Esophagus squamous epithelium (tissue), 5 donors: ENCODE results near the gene TGFBR3. TPM values are rescaled to one million over a fixed set of nuclear protein-coding genes. Genes with fewer than 3 reads are reported as not detected.

Experiments used
- DNase-seq: peaks from one replicate; lab custom pipeline; 2025; lab: John Stamatoyannopoulos, UW
- H3K27ac ChIP-seq, 4 donors: fragments of 200-600 bp; sonication (generic); one replicate each; pipeline ENCODE4 v1.5.1; 2016 to 2019; ENCODE audit warnings: mild to moderate bottlenecking in 1 of 4
- H3K27me3 ChIP-seq, 4 donors: fragments of 200-600 bp; sonication (generic); 1 replicate in 3 of 4; 2 replicates in 1 of 4; pipeline versions ENCODE4 v1.5.1 to v1.6.0; 2017 to 2021; ENCODE audit warnings: antibody characterized with exemption in 1 of 4
- H3K36me3 ChIP-seq, 3 donors: fragments of 200-600 bp; sonication (generic); one replicate each; pipeline ENCODE4 v1.5.1; 2016 to 2019
- H3K4me1 ChIP-seq, 3 donors: fragments of 200-600 bp; sonication (generic); one replicate each; pipeline ENCODE4 v1.5.1; 2017 to 2019
- H3K4me3 ChIP-seq, 4 donors: fragments of 200-600 bp; sonication (generic); 1 replicate in 3 of 4; 2 replicates in 1 of 4; pipeline ENCODE4 v1.5.1; 2016 to 2019; ENCODE audit warnings: mild to moderate bottlenecking in 2 of 4, moderate library complexity in 1 of 4
- H3K9me3 ChIP-seq, 3 donors: fragments of 200-600 bp; sonication (generic); one replicate each; pipeline ENCODE4 v1.5.1; 2016 to 2019
- POLR2A ChIP-seq, 4 donors: fragments of 450-650 bp; IDR thresholded peaks; one replicate each; pipeline ENCODE4 v1.6.1; 2017; ENCODE audit warnings: antibody characterized with exemption in 4 of 4, mild to moderate bottlenecking in 4 of 4, moderate library complexity in 3 of 4
- WGBS, 2 donors: methylation state at CpG; one replicate each; pipeline ENCODE4 v1.1.5; 2018; 5-methylcytosine and 5-hydroxymethylcytosine counted together
- intact Hi-C: fragments of 100-400 bp; cut with DNase I; formaldehyde crosslinking; loops from one replicate; pipeline ENCODE4 v1.15.0; 2022
- total RNA-seq, 4 donors: library from RNA; depleted of rRNA; stranded (reverse); fragments of >200 nt; gene quantifications; one replicate each; pipeline ENCODE4 v1.1.0, GENCODE V29; 2016
- TF ChIP-seq, protein P1 (sequence below), 6 experiments: fragments of 450-650 bp in 4 of 6; fragments of 200-600 bp in 2 of 6; sonication (generic) in 2 of 6; IDR thresholded peaks; one replicate each; pipeline ENCODE4 v1.5.1; 2016 to 2019; ENCODE audit warnings: antibody characterized with exemption in 6 of 6, mild to moderate bottlenecking in 4 of 6, moderate library complexity in 4 of 6
- donor health status: DM: yes; HTN: yes; CAD: no.

Gene TGFBR3
- total RNA-seq, 4 donors from 2014 or later: 11.3 to 119 (median 30.7) TPM

DNA sequence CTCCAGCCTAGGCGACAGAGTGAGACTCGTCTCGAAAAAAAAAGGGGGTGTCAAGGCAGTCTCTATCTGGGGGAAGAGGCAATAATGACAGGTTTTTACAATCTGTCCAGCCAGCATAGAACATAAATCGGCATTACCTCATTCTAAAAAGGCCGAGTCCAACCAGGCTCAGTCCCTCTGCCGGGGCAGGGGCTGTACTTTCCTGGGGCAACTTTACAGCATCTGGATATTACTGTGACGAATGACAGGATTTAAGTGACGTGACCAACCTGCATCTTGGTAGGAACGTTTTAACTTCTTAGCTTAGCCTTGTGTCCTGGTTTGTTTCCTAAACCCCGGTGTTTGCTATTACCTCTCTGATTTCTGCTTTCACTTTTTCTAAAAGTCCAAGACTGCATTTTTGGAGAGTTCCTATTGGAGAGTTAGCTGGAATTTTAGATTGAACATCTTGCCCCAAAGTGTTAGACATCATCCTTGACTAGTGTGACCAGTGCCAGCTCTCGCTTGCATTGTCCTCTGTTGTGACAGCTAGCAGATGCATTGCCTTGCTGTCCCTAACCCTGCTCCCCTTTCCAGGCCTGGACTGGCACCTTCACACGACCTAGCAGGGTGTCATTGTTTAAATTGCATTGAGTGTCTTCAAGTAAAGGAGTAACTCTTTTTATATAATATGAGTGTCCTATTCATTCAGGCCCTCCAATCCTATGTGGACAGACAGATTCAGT is 96.5 kb downstream of the TGFBR3 start:
- TF ChIP-seq POLR2A (IDR thresholded peaks at IDR 0.05): no peak
- TF ChIP-seq, protein P1, sequence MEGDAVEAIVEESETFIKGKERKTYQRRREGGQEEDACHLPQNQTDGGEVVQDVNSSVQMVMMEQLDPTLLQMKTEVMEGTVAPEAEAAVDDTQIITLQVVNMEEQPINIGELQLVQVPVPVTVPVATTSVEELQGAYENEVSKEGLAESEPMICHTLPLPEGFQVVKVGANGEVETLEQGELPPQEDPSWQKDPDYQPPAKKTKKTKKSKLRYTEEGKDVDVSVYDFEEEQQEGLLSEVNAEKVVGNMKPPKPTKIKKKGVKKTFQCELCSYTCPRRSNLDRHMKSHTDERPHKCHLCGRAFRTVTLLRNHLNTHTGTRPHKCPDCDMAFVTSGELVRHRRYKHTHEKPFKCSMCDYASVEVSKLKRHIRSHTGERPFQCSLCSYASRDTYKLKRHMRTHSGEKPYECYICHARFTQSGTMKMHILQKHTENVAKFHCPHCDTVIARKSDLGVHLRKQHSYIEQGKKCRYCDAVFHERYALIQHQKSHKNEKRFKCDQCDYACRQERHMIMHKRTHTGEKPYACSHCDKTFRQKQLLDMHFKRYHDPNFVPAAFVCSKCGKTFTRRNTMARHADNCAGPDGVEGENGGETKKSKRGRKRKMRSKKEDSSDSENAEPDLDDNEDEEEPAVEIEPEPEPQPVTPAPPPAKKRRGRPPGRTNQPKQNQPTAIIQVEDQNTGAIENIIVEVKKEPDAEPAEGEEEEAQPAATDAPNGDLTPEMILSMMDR (IDR thresholded peaks at IDR 0.05): no peak
- Histone ChIP-seq H3K36me3 (peaks cover 0 to 12% (median 0%) of the 10 kb centered on the region in 3 donors), H3K27ac (peak overlapping the region in 3 of 4 donors; percentile 8 to 64 (median 54)), H3K4me1 (peaks cover 15 to 82% (median 44%) of the 10 kb centered on the region in 3 donors), H3K27me3 (no peaks in the 10 kb centered on the region), H3K9me3 (no peaks in the 10 kb centered on the region), H3K4me3 (no peak overlapping the region)
- WGBS, 2 donors: 78 to 82% methylated on average over 12 of the region's 12 CpGs
- DNase-seq: no peak
- intact Hi-C loops: no loop called here

- Histone ChIP-seq H3K4me1 (peaks cover 15 to 82% (median 52%) of the 10 kb centered on the region in 3 donors), H3K27me3 (no peaks in the 10 kb centered on the region), H3K9me3 (no peaks in the 10 kb centered on the region), H3K36me3 (peaks cover 0 to 18% (median 0%) of the 10 kb centered on the region in 3 donors), H3K27ac (peak overlapping the region in 3 of 4 donors; percentile 18 to 54 (median 30)), H3K4me3 (no peak overlapping the region)
- TF ChIP-seq, protein P1 (IDR thresholded peaks at IDR 0.05): no peak
- no peak for TF ChIP-seq POLR2A (IDR thresholded peaks at IDR 0.05)
- DNase-seq: no peak
- 86 to 87% methylated on average over 2 to 3 of the region's 3 CpGs for WGBS, 2 donors
- intact Hi-C loops: no loop called here
These were observed 98.0 kb downstream of the TGFBR3 start for GRCh38 chr1:91787919-91788318.

- intact Hi-C loops: no loop called here
- peak overlapping the region in 3 of 4 donors; percentile 47 to 75 (median 67) for H3K27ac ChIP-seq
These were observed 101.3 kb downstream of the TGFBR3 start for GRCh38 chr1:91784616-91785015.

DNA sequence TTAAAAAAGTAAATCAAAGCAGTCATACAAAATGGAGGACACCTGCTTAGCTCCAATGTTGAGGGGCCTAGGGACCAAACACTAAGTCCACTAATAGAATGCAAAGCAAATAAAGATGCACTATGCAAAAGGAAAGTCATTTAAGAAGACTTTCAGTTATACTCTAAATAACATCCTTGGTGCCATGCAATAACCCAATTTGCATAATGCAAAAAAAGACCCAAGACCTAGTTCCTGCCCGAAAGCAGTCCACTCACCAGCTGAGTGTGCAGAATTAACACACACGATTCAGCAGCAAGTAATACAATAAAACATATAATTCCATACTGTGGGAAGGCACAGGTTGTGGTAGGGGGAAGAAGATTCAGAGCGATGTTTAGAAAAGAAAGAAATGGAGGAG is 101.8 kb downstream of the TGFBR3 start:
- intact Hi-C loops: no loop called here
- no peak for DNase-seq
- Histone ChIP-seq H3K36me3 (peaks cover 0 to 27% (median 0%) of the 10 kb centered on the region in 3 donors), H3K27me3 (no peaks in the 10 kb centered on the region), H3K9me3 (no peaks in the 10 kb centered on the region), H3K4me1 (peaks cover 0 to 75% (median 39%) of the 10 kb centered on the region in 3 donors), H3K4me3 (no peak overlapping the region), H3K27ac (peak overlapping the region in 3 of 4 donors; percentile 47 to 75 (median 67))
- WGBS, 2 donors: 87 to 94% methylated on average over 3 of the region's 3 CpGs
- TF ChIP-seq, protein P1 (IDR thresholded peaks at IDR 0.05): no peak
- no peak for TF ChIP-seq POLR2A (IDR thresholded peaks at IDR 0.05)

More at GRCh38 chr1:91784616-91785015, 101.3 kb downstream of the TGFBR3 start:
- no peaks in the 10 kb centered on the region for H3K9me3 ChIP-seq
- no peak for DNase-seq
- WGBS, 2 donors: 72 to 83% methylated on average over 4 of the region's 4 CpGs
- TF ChIP-seq, protein P1 (IDR thresholded peaks at IDR 0.05): no peak
- no peak for TF ChIP-seq POLR2A (IDR thresholded peaks at IDR 0.05)
- H3K27me3 ChIP-seq: no peaks in the 10 kb centered on the region
- no peak overlapping the region for H3K4me3 ChIP-seq
- H3K36me3 ChIP-seq: peaks cover 0 to 27% (median 0%) of the 10 kb centered on the region in 3 donors
- peaks cover 0 to 75% (median 44%) of the 10 kb centered on the region in 3 donors for H3K4me1 ChIP-seq
